KMS-11 (cell line): ENCODE results near the gene HOXA9.

Experiments used
- H2AFZ ChIP-seq: fragments of 200-600 bp; sonication (generic); 2 replicates; pipeline ENCODE4 v1.6.1; 2016; ENCODE audit warnings: antibody characterized with exemption, mixed run types, low read depth
- H3K27ac ChIP-seq: fragments of 200-600 bp; sonication (generic); 2 replicates; pipeline ENCODE4 v1.6.1; 2016; ENCODE audit warnings: mild to moderate bottlenecking, mixed run types
- H3K27me3 ChIP-seq: fragments of 200-600 bp; sonication (generic); 2 replicates; pipeline ENCODE4 v1.6.1; 2017; ENCODE audit warnings: mild to moderate bottlenecking, low read depth, mixed run types, moderate library complexity; ENCODE audit not compliant: insufficient read depth
- H3K36me3 ChIP-seq: fragments of 200-600 bp; sonication (generic); 2 replicates; pipeline ENCODE4 v1.6.1; 2017; ENCODE audit warnings: mild to moderate bottlenecking, mixed run types; ENCODE audit not compliant: insufficient read depth
- H3K4me1 ChIP-seq: fragments of 200-600 bp; sonication (generic); 2 replicates; pipeline ENCODE4 v1.6.1; 2016; ENCODE audit warnings: mild to moderate bottlenecking, low read depth, mixed run types; ENCODE audit not compliant: poor library complexity, severe bottlenecking
- H3K4me2 ChIP-seq: fragments of 200-600 bp; sonication (generic); 2 replicates; pipeline ENCODE4 v1.7.0; 2016; ENCODE audit warnings: mild to moderate bottlenecking, mixed run types
- H3K4me3 ChIP-seq: fragments of 200-600 bp; sonication (generic); IDR thresholded peaks from 2 replicates; pipeline ENCODE4 v1.6.1; 2017; ENCODE audit warnings: low read depth, low read length, mixed read lengths; ENCODE audit not compliant: insufficient read depth
- H3K79me2 ChIP-seq: fragments of 200-600 bp; sonication (generic); 2 replicates; pipeline ENCODE4 v1.6.1; 2016; ENCODE audit warnings: low read depth, mixed run types; ENCODE audit not compliant: insufficient read depth
- H3K9ac ChIP-seq: fragments of 200-600 bp; sonication (generic); 2 replicates; pipeline ENCODE4 v1.6.1; 2016; ENCODE audit warnings: mild to moderate bottlenecking, mixed run types
- H4K20me1 ChIP-seq: fragments of 200-600 bp; sonication (generic); 2 replicates; pipeline ENCODE4 v1.6.1; 2016; ENCODE audit warnings: mild to moderate bottlenecking, mixed run types; ENCODE audit not compliant: insufficient read depth
- CTCF ChIP-seq: fragments of 200-600 bp; sonication (generic); conservative IDR thresholded peaks from 2 replicates; pipeline ENCODE4 v1.6.1; 2017; ENCODE audit warnings: low read depth, mild to moderate bottlenecking, antibody characterized with exemption, low read length, moderate library complexity, mixed read lengths

HOXA9 gene

GRCh38 chr7:27123477-27124053 lies 41.8 kb downstream of the HOXA9 start:
- H3K4me3 ChIP-seq = no peak overlapping the region

DNA sequence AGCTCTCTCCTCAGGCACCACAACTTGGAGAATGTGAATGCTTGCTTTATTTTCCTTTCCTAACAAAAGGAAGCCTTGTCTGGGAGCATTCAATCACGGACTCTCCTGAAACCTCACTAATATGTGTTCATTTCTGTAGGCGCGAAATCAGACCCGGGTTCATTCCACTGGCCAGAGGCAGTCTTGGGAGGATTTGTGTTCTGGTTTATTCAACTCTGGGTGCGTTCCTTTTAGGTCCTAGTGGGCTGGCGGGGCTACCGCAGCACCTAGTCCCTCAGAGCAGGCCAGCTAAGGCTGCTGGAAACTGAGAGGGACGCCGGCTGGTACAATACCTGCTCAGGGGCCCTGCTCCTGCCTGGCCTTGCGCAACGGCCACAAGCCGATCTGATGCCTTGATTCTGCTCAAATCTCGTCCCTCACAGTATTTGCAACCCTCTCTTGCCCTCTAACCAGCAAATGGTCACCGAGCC lies 42.3 kb downstream of the HOXA9 start:
- no peak overlapping the region for H2AFZ ChIP-seq
- H3K36me3 ChIP-seq = no peaks in the 10 kb centered on the region
- H3K27ac ChIP-seq = no peak overlapping the region
- peaks cover 4% of the 10 kb centered on the region for H3K4me1 ChIP-seq
- no peaks in the 10 kb centered on the region for H3K27me3 ChIP-seq
- H3K4me3 ChIP-seq = no peak overlapping the region
- H3K9ac ChIP-seq = no peak overlapping the region
- no peaks in the 10 kb centered on the region for H3K79me2 ChIP-seq
- no peak for TF ChIP-seq CTCF
- no peak overlapping the region for H3K4me2 ChIP-seq
- no peaks in the 10 kb centered on the region for H4K20me1 ChIP-seq

More at GRCh38 chr7:27123477-27124053, 41.8 kb downstream of the HOXA9 start:
- no peak overlapping the region for H2AFZ ChIP-seq
- no peaks in the 10 kb centered on the region for H3K36me3 ChIP-seq
- H3K4me1 ChIP-seq = peaks cover 9% of the 10 kb centered on the region
- no peak overlapping the region for H3K4me2 ChIP-seq
- H3K27me3 ChIP-seq = no peaks in the 10 kb centered on the region
- no peaks in the 10 kb centered on the region for H4K20me1 ChIP-seq
- no peak for TF ChIP-seq CTCF
- no peak overlapping the region for H3K27ac ChIP-seq
- H3K9ac ChIP-seq = no peak overlapping the region
- no peaks in the 10 kb centered on the region for H3K79me2 ChIP-seq

- H3K27ac ChIP-seq = no peak overlapping the region
- H3K4me3 ChIP-seq = no peak overlapping the region
- no peaks in the 10 kb centered on the region for H3K4me1 ChIP-seq
- TF ChIP-seq CTCF = no peak
- H2AFZ ChIP-seq = no peak overlapping the region
- H4K20me1 ChIP-seq = no peaks in the 10 kb centered on the region
- no peaks in the 10 kb centered on the region for H3K27me3 ChIP-seq
- no peaks in the 10 kb centered on the region for H3K79me2 ChIP-seq
- no peak overlapping the region for H3K4me2 ChIP-seq
- H3K36me3 ChIP-seq = no peaks in the 10 kb centered on the region
- H3K9ac ChIP-seq = no peak overlapping the region
Measured at GRCh38 chr7:27122077-27122910, 43.0 kb downstream of the HOXA9 start.

DNA sequence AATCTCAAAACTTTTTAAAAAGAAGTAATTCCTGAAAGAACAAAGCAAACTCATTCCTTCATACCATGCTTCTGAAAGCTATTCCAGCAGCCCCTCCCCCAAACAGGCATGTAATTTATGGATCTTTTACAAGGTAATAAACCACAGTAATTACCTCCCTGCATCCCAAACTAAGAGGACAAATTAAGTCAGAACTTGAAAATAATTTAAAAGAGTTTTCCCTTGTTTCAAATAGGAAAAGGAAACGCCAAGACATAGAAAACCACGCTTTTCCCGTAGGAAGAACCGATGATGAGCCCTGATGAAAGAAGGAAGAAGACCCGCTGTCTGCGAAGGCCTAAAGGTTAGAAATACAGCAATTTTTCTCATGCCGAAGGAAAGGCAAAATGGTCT lies 43.7 kb downstream of the HOXA9 start:
- H2AFZ ChIP-seq = no peak overlapping the region
- H3K4me3 ChIP-seq = no peak overlapping the region
- no peaks in the 10 kb centered on the region for H3K27me3 ChIP-seq
- no peak for TF ChIP-seq CTCF
- no peak overlapping the region for H3K4me2 ChIP-seq
- H3K27ac ChIP-seq = no peak overlapping the region
- no peaks in the 10 kb centered on the region for H3K79me2 ChIP-seq
- H3K4me1 ChIP-seq = no peaks in the 10 kb centered on the region
- no peak overlapping the region for H3K9ac ChIP-seq
- H4K20me1 ChIP-seq = no peaks in the 10 kb centered on the region
- H3K36me3 ChIP-seq = no peaks in the 10 kb centered on the region
